Renal cortex interstitium (tissue), 3 donors: ENCODE measurements around the gene ZBTB17. TPM values are rescaled to one million over a fixed set of nuclear protein-coding genes. Genes with fewer than 3 reads are reported as not detected.

ENCODE experiments used
- polyA plus RNA-seq, 3 donors: library from polyadenylated mRNA; unstranded; fragments of 120-200 nt; gene quantifications; one replicate each; pipeline ENCODE4 v1.2.1, GENCODE V29; 2013; ENCODE audit not compliant: insufficient read length in 3 of 3

The ZBTB17 gene
- polyA plus RNA-seq, 3 donors, result 27.9 to 35.0 (median 30.6) TPM

Other genes with a start within 250 kb of the ZBTB17 start
- gene SLC25A34, start 239.8 kb downstream of the ZBTB17 start, polyA plus RNA-seq, result 1 to 10 TPM; 2.4 to 5.3 (median 2.5) TPM
- gene TMEM82, start 233.6 kb downstream of the ZBTB17 start, polyA plus RNA-seq, result 1 to 10 TPM; 2.9 to 6.3 (median 4.1) TPM
- gene FBLIM1, start 217.3 kb downstream of the ZBTB17 start, polyA plus RNA-seq, result 10 to 100 TPM; 43.8 to 60.8 (median 56.9) TPM
- 1 to 10 TPM; 1.5 to 2.8 (median 1.7) TPM for gene UQCRHL, start 168.5 kb downstream of the ZBTB17 start, polyA plus RNA-seq
- 10 to 100 TPM; 57.2 to 64.4 (median 61.7) TPM for gene SPEN, start 128.4 kb downstream of the ZBTB17 start, polyA plus RNA-seq
- under 1 TPM; 0.11 to 0.20 (median 0.17) TPM for gene SRARP, start 28.1 kb upstream of the ZBTB17 start, polyA plus RNA-seq
- gene HSPB7, start 41.9 kb upstream of the ZBTB17 start, polyA plus RNA-seq, result 1 to 10 TPM; 3.6 to 7.3 (median 3.6) TPM
- gene CLCNKA, start 45.9 kb upstream of the ZBTB17 start, polyA plus RNA-seq, result 10 to 100 TPM; 13.0 to 29.5 (median 13.5) TPM
- gene CLCNKB, start 67.7 kb upstream of the ZBTB17 start, polyA plus RNA-seq, result 10 to 100 TPM; 38.5 to 59.9 (median 40.3) TPM
- gene FAM131C, start 97.5 kb upstream of the ZBTB17 start, polyA plus RNA-seq, result 1 to 10 TPM; 1.9 to 2.7 (median 1.9) TPM
- gene EPHA2, start 180.0 kb upstream of the ZBTB17 start, polyA plus RNA-seq, result 10 to 100 TPM; 15.4 to 20.8 (median 17.9) TPM
- 10 to 100 TPM; 16.7 to 22.2 (median 21.1) TPM for gene ARHGEF19, start 236.6 kb upstream of the ZBTB17 start, polyA plus RNA-seq